NB4 (cell line): ENCODE measurements around the gene SETD5.
A peak's percentile ranks its signal among the peaks of the same experiment; 100 is the strongest.

Experiments
- DNase-seq: peaks from one replicate; pipeline ENCODE4 v3.0.0; 2010; ENCODE audit warnings: low read depth
- H3K4me3 ChIP-seq: one replicate; pipeline ENCODE4 v1.5.1; 2011; ENCODE audit warnings: mild to moderate bottlenecking, low read depth, low read length, moderate library complexity
- MYC ChIP-seq: IDR thresholded peaks from 2 replicates; pipeline ENCODE4 v1.6.1; 2011; ENCODE audit warnings: low read depth, low read length
- POLR2A ChIP-seq: IDR thresholded peaks from 2 replicates; pipeline ENCODE4 v1.6.1; 2011; ENCODE audit warnings: mild to moderate bottlenecking; ENCODE audit not compliant: insufficient read length; ENCODE audit errors: extremely low read depth
- TF ChIP-seq, protein P1 (sequence below): IDR thresholded peaks from 2 replicates; pipeline ENCODE4 v1.6.1; 2011; ENCODE audit warnings: low read depth, low read length
- TF ChIP-seq, protein P2 (sequence below): IDR thresholded peaks from one replicate; pipeline ENCODE4 v1.5.1; 2012; ENCODE audit warnings: low read depth, low read length

The SETD5 gene

DNA sequence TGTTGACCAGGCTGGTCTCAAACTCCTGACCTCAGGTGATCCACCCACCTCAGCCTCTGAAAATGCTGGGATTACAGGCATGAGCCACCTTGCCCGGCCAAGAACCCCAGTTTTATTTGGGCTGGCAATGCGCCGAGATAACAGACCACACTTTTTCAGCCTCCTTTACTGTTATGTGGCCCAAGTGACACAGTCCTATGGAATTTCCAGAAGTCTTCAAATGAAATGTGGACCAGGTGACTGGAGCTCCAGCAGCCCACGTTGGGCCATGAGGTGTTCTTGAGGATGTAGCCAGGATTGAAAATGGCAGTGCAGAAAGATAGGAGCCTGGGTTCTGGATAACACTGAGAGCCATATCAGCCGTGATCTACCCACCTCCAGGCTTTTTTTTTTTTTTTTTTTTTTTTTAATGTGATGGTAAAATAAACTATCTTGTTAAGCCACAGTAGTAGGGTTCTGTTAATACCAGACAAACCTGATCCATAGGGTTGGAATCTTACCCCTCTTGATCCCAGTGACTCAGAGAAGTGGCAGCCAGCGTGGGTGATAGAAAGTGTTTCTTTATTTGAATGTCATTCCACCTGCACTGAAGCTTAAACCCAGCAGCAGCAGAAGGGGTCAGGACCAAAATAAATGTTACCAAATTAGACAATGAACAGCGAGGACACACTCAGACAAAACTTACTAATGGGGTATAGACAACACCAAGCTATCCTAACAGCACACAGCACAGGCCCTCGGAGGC lies 100.6 kb downstream of the SETD5 start:
- no peak for TF ChIP-seq MYC
- TF ChIP-seq, protein P1, sequence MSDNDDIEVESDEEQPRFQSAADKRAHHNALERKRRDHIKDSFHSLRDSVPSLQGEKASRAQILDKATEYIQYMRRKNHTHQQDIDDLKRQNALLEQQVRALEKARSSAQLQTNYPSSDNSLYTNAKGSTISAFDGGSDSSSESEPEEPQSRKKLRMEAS: no peak
- DNase-seq: no peak
- H3K4me3 ChIP-seq: no peak overlapping the region

DNA sequence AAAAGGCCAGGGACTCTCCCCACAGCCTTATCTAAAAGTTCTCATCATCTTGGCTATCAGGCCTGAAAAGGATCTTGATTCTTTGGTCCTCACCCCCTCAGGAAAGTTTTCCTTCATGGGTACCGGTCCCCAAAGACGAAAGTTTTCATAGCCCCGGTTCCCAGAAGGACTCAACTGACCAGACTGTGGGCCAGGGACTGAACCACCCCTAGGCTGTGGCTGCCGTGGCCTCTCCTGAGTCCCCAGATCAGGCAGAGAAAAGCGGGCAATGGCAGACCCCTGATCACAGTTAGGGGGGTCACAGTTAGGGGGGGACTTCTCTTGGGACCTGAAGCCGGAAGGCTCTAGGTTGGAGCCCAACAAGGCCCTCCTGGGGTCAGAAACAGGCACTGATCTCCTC lies 101.4 kb downstream of the SETD5 start:
- DNase-seq: no peak
- TF ChIP-seq POLR2A (no peak), MYC (no peak)
- TF ChIP-seq, protein P2, sequence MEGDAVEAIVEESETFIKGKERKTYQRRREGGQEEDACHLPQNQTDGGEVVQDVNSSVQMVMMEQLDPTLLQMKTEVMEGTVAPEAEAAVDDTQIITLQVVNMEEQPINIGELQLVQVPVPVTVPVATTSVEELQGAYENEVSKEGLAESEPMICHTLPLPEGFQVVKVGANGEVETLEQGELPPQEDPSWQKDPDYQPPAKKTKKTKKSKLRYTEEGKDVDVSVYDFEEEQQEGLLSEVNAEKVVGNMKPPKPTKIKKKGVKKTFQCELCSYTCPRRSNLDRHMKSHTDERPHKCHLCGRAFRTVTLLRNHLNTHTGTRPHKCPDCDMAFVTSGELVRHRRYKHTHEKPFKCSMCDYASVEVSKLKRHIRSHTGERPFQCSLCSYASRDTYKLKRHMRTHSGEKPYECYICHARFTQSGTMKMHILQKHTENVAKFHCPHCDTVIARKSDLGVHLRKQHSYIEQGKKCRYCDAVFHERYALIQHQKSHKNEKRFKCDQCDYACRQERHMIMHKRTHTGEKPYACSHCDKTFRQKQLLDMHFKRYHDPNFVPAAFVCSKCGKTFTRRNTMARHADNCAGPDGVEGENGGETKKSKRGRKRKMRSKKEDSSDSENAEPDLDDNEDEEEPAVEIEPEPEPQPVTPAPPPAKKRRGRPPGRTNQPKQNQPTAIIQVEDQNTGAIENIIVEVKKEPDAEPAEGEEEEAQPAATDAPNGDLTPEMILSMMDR: no peak
- TF ChIP-seq, protein P1: no peak

DNA sequence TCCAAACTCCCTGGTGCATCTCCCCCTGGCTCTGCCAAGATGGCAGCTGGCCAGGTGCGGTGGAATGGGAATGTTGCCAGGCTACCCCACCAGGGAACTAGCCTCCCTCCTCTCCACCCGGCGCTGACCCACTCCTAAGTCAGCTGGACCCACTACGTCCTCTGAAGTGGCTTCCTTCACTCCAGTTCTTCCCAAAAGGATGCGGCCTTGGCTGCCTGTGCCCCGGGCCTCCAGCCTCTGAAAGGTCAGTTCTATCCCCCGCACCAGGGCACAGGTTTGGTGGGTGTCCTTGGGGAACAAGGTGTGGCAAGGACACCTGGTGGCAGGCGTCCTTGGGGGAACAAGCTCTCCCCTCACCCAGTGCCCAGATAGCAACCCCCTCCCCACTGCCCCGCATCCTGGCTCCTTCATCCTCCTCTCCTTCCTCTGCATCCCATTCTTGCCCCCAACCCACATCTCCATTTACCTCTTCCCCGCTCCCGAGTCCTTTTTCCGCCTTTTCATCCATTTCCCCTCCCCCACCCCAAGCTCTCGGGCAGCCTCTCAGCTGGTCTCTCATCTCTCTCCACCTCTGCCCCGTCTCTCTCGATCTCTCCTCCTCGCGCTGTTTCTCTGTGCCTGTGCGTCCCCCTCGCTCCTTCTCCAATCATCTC lies 102.2 kb downstream of the SETD5 start:
- H3K4me3 ChIP-seq: no peak overlapping the region
- no peak for DNase-seq
- no peak for TF ChIP-seq POLR2A
- TF ChIP-seq, protein P2: no peak
- no peak for TF ChIP-seq MYC
- TF ChIP-seq, protein P1: no peak

More for the DNA sequence above, 101.4 kb downstream of the SETD5 start:
- no peak overlapping the region for H3K4me3 ChIP-seq

DNA sequence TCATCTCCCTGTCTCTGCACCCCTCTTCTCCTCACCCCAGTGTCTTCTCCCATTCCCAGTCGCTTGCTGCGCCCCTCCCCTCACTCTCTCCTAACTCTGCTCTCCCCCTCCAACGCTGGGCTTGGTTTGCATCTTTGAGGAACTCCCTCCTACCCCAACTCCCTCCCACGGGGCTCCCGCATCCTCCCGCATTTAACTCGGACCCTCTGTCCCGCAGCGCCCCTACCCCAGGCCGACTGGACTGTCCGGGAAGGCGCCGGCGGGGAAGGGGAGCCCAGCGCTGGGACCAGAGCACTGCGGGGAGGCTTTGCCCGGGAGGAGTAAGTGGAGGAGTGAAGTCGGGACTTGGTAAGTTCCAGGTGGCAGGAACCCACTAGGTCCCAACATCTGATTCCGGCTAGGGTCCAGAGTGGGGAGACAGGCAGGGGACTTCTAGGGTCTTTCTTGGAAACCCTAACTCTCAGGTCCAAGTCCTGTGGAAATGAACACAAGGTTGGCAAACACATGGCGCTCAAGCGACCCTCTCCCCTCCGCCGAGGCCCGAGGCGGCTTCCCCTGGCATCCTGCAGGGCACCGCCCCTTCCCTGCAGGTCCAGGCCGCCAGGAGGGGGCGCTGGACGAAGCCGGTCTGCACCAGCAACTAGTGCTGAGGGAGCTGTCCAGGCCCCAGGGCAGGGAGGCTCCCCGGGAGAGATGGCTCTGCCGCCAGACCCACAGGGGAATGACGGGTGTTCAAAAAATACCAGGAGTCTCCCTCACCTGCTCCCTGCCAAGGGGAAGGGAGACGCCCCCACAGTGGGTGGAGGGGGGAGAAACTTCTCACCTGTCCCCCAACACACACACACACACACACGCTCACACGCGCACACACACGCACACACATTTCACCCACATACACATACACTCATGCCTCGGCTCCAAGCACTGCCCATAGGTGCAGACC lies 103.0 kb downstream of the SETD5 start:
- TF ChIP-seq, protein P1: no peak
- TF ChIP-seq, protein P2: peak; percentile 77
- TF ChIP-seq POLR2A: no peak
- no peak overlapping the region for H3K4me3 ChIP-seq
- peak; percentile 73 for DNase-seq

DNA sequence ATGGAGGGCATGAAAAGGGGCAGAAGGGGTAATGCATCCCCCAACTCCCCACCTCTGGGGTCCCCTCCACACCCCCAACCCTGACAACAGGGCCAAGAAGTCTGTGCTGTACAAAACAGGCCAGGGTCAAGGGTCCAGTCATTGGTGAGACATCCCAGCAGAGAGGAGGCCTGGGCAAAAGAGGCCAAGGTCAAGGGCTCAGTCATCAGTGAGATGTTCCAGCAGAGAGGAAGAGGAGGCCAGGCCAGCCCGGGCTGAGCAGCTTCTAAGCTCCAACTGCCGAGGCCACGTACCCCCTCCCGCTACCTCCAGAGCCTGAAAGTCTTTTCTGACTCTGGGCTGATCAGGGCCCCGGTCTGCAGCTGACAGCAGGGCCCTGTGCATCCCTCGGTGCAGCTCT lies 103.8 kb downstream of the SETD5 start:
- no peak for TF ChIP-seq MYC
- TF ChIP-seq, protein P1: no peak
- TF ChIP-seq POLR2A: no peak
- TF ChIP-seq, protein P2: no peak
- no peak for DNase-seq
- H3K4me3 ChIP-seq: no peak overlapping the region
